ENCODE measurements around the gene HTT. TPM values are rescaled to one million over a fixed set of nuclear protein-coding genes. Genes with fewer than 3 reads are reported as not detected.

The HTT gene
- total RNA-seq, 1 experiment from 2014 or later: 64.4 TPM

GRCh38 chr4:3233391-3234071 lies 159.1 kb downstream of the HTT start:
- H4K8ac ChIP-seq (replicated peaks; ENCODE audit: insufficient read length, low read depth, low read length): no peak overlapping the region
- H3K27ac Mint-ChIP-seq: peak overlapping the region in 1 of 3 experiments; percentile 85; a peak in 2 of 7 replicates
- no peak overlapping the region for H3K23ac ChIP-seq (ENCODE audit: insufficient read length, low read depth, low read length)
- TF ChIP-seq, protein P1, sequence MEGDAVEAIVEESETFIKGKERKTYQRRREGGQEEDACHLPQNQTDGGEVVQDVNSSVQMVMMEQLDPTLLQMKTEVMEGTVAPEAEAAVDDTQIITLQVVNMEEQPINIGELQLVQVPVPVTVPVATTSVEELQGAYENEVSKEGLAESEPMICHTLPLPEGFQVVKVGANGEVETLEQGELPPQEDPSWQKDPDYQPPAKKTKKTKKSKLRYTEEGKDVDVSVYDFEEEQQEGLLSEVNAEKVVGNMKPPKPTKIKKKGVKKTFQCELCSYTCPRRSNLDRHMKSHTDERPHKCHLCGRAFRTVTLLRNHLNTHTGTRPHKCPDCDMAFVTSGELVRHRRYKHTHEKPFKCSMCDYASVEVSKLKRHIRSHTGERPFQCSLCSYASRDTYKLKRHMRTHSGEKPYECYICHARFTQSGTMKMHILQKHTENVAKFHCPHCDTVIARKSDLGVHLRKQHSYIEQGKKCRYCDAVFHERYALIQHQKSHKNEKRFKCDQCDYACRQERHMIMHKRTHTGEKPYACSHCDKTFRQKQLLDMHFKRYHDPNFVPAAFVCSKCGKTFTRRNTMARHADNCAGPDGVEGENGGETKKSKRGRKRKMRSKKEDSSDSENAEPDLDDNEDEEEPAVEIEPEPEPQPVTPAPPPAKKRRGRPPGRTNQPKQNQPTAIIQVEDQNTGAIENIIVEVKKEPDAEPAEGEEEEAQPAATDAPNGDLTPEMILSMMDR (conservative IDR thresholded peaks at IDR 0.05): peak; percentile 28; the same call in 2 of the 3 replicates
- H2AK5ac ChIP-seq (ENCODE audit: insufficient read length, low read length): no peak overlapping the region
- no peak overlapping the region for H2BK20ac ChIP-seq (ENCODE audit: low read depth, low read length, poor library complexity, severe bottlenecking)
- H3K4me2 ChIP-seq (ENCODE audit: insufficient read depth, insufficient read length, low read length): no peak overlapping the region
- no peaks in the 10 kb centered on the region for H3K9me3 ChIP-seq (ENCODE audit: control insufficient read depth, low read depth, low read length)
- H3K27me3 ChIP-seq (ENCODE audit: insufficient read depth, low read length): no peaks in the 10 kb centered on the region; the same call in 1 of the 2 replicates
- H2BK12ac ChIP-seq (ENCODE audit: insufficient read length, low read depth, low read length): no peak overlapping the region
- H2BK15ac ChIP-seq (ENCODE audit: low read depth, low read length): no peak overlapping the region
- no peak overlapping the region for H3K18ac ChIP-seq (ENCODE audit: insufficient read length, low read depth, low read length)
- WGBS (ENCODE audit: extremely low coverage, insufficient read length, low lambda C conversion rate): no CpG with 5 or more reads among the region's 21 CpGs
- H3K27me3 Mint-ChIP-seq (ENCODE audit: low read depth): peaks cover 41% of the 10 kb centered on the region
- peaks cover 13 to 22% of the 10 kb centered on the region in 2 experiments for H3K4me1 Mint-ChIP-seq
- H3K4me1 ChIP-seq (ENCODE audit: insufficient read depth, low read length): peaks cover 3% of the 10 kb centered on the region; the same call in 1 of the 2 replicates
- peaks cover 5% of the 10 kb centered on the region for H4K20me1 ChIP-seq (ENCODE audit: control insufficient read depth, insufficient read depth, insufficient read length)
- no peak overlapping the region for H2AFZ ChIP-seq (ENCODE audit: low read length)
- H3K4ac ChIP-seq (ENCODE audit: low read depth, low read length): no peak overlapping the region
- no peak for DNase-seq
- H2BK5ac ChIP-seq (ENCODE audit: insufficient read length, low read length): no peak overlapping the region
- H3K27ac ChIP-seq (ENCODE audit: insufficient read length, low read depth, low read length): no peak overlapping the region
- no peak overlapping the region for H4K5ac ChIP-seq (ENCODE audit: insufficient read length, low read depth, low read length)
- no peaks in the 10 kb centered on the region for H3K23me2 ChIP-seq (ENCODE audit: insufficient read length, low read depth, low read length, poor library complexity, severe bottlenecking)
- no peak overlapping the region for H3K56ac ChIP-seq (ENCODE audit: insufficient read length, low read depth, low read length)
- no peak overlapping the region; a peak in 1 of 5 replicates for H3K4me3 Mint-ChIP-seq
- no peaks in the 10 kb centered on the region for H3K79me2 ChIP-seq (ENCODE audit: insufficient read depth, low read length)
- peaks cover 56 to 76% (median 76%) of the 10 kb centered on the region in 3 experiments for H3K36me3 Mint-ChIP-seq (ENCODE audit: insufficient read depth in 1 of 3, low read depth in 3 of 3)
- no peaks in the 10 kb centered on the region for H3K79me1 ChIP-seq (ENCODE audit: insufficient read depth, low read depth, low read length, poor library complexity, severe bottlenecking)
- peaks cover 3 to 7% of the 10 kb centered on the region in 2 experiments; a peak in 3 of 5 replicates for H3K9me3 Mint-ChIP-seq
- H2BK120ac ChIP-seq (ENCODE audit: low read depth, low read length, poor library complexity, severe bottlenecking): no peak overlapping the region
- H3K14ac ChIP-seq (ENCODE audit: insufficient read depth, low read length): no peak overlapping the region
- H3K9ac ChIP-seq (ENCODE audit: extremely low read depth, insufficient read length, low read length): no peak overlapping the region
- H4K91ac ChIP-seq (ENCODE audit: insufficient read length, low read depth, low read length): no peak overlapping the region
- no peak overlapping the region for H3T11ph ChIP-seq (ENCODE audit: low read length)
